H1 (cell line): ENCODE data around the gene SLC46A3. TPM values are rescaled to one million over a fixed set of nuclear protein-coding genes. Genes with fewer than 3 reads are reported as not detected.

Experiments
- CTCF ChIA-PET: fragments of 300-600 bp; sonication (Branson Sonifier 250); formaldehyde crosslinking; loops from one replicate; lab custom pipeline; 2021; ENCODE audit not compliant: partially characterized antibody; lab: Charles Lee
- POLR2A ChIA-PET: fragments of 300-600 bp; sonication (Branson Sonifier 250); formaldehyde crosslinking; loops from one replicate; lab custom pipeline; 2021; ENCODE audit warnings: inconsistent platforms; ENCODE audit not compliant: partially characterized antibody; lab: Charles Lee
- DNase-seq, 2 experiments: peaks; one replicate each; pipeline versions ENCODE4 v3.0.0 to v3.0.0-alpha.2; 2010 to 2022; ENCODE audit warnings: low spot score in 2 of 2, low read depth in 1 of 2, mixed read lengths in 1 of 2
- FAIRE-seq: peaks from 2 replicates; lab custom pipeline; 2011; peaks lifted over from hg19 to GRCh38; lab: Jason Lieb, UNC
- H2AFZ ChIP-seq: 2 replicates; pipeline ENCODE4 v1.8.1; 2012; ENCODE audit warnings: low read length, inconsistent platforms
- H2AK5ac ChIP-seq: 2 replicates; pipeline ENCODE4 v1.6.1; 2013; ENCODE audit warnings: low read depth, low read length
- H2BK120ac ChIP-seq: replicated peaks from 2 replicates; pipeline ENCODE3; 2013; ENCODE audit warnings: low read depth, low read length, inconsistent platforms
- H2BK12ac ChIP-seq: 2 replicates; pipeline ENCODE4 v1.6.1; 2013; ENCODE audit warnings: low read depth, low read length
- H2BK15ac ChIP-seq: 2 replicates; pipeline ENCODE4 v1.6.1; 2013; ENCODE audit warnings: low read length
- H2BK20ac ChIP-seq: 2 replicates; pipeline ENCODE4 v1.6.1; 2013; ENCODE audit warnings: low read length
- H2BK5ac ChIP-seq: 2 replicates; pipeline ENCODE4 v1.6.1; 2013; ENCODE audit warnings: low read depth, low read length
- H3K14ac ChIP-seq: 2 replicates; pipeline ENCODE4 v1.6.1; 2013; ENCODE audit warnings: inconsistent platforms; ENCODE audit not compliant: insufficient read length
- H3K18ac ChIP-seq: 2 replicates; pipeline ENCODE4 v1.6.1; 2013; ENCODE audit warnings: low read length; ENCODE audit errors: extremely low read depth
- H3K23ac ChIP-seq: 2 replicates; pipeline ENCODE4 v1.6.1; 2013; ENCODE audit warnings: inconsistent platforms; ENCODE audit not compliant: insufficient read length
- H3K23me2 ChIP-seq: 2 replicates; pipeline ENCODE4 v1.6.1; 2013; ENCODE audit warnings: low read depth, low read length
- H3K27ac ChIP-seq: 2 replicates; pipeline ENCODE4 v1.6.1; 2011; ENCODE audit warnings: low read depth, low read length, inconsistent platforms
- H3K27me3 ChIP-seq, 4 experiments: replicated peaks in 1 of 4; 1 replicate in 1 of 4; 2 replicates in 3 of 4; pipeline versions ENCODE4 v1.6.1 to v1.8.1; 2011 to 2013; ENCODE audit warnings: low read length in 3 of 4, mild to moderate bottlenecking in 3 of 4, inconsistent platforms in 2 of 4, mixed read lengths in 2 of 4, moderate library complexity in 1 of 4; ENCODE audit not compliant: control insufficient read depth in 3 of 4, insufficient read depth in 3 of 4; ENCODE audit errors: extremely low read depth in 1 of 4
- H3K36me3 ChIP-seq, 4 experiments: 2 replicates each; pipeline versions ENCODE4 v1.6.1 to v1.8.1; 2011 to 2013; ENCODE audit warnings: mild to moderate bottlenecking in 4 of 4, low read length in 3 of 4, moderate library complexity in 2 of 4, control low read depth in 1 of 4, inconsistent platforms in 1 of 4; ENCODE audit not compliant: insufficient read depth in 4 of 4, control insufficient read depth in 2 of 4
- H3K4ac ChIP-seq: replicated peaks from 2 replicates; pipeline ENCODE3; 2013; ENCODE audit warnings: low read length, low read depth, mixed read lengths, inconsistent platforms; ENCODE audit not compliant: insufficient read length
- H3K4me1 ChIP-seq, 4 experiments: replicated peaks in 1 of 4; 1 replicate in 1 of 4; 2 replicates in 3 of 4; pipeline versions ENCODE4 v1.6.1 to v1.8.1; 2011 to 2013; ENCODE audit warnings: low read length in 3 of 4, inconsistent platforms in 2 of 4, mixed read lengths in 1 of 4; ENCODE audit not compliant: insufficient read depth in 4 of 4, control insufficient read depth in 3 of 4
- H3K4me2 ChIP-seq, 2 experiments: 2 replicates each; pipeline versions ENCODE4 v1.6.1 to v1.8.1; 2011 to 2013; ENCODE audit warnings: low read depth in 2 of 2, low read length in 2 of 2, control low read depth in 1 of 2, inconsistent platforms in 1 of 2, mild to moderate bottlenecking in 1 of 2; ENCODE audit not compliant: insufficient read depth in 1 of 2
- H3K4me3 ChIP-seq, 4 experiments: fragments of 200-600, 300-600 bp in 1 of 4; sonication (generic), shearing (Covaris generic), sonication (Bioruptor Twin) in 1 of 4; 2 replicates each; pipeline versions ENCODE4 v1.5.1 to v1.8.1; 2011 to 2016; ENCODE audit warnings: low read length in 4 of 4, low read depth in 3 of 4, control low read depth in 2 of 4, inconsistent platforms in 2 of 4, mild to moderate bottlenecking in 2 of 4, mixed read lengths in 1 of 4, moderate library complexity in 1 of 4; ENCODE audit not compliant: insufficient read depth in 2 of 4; ENCODE audit errors: extremely low read depth in 1 of 4
- H3K56ac ChIP-seq: replicated peaks from 2 replicates; pipeline ENCODE3; 2013; ENCODE audit warnings: low read depth, mild to moderate bottlenecking, mixed read lengths, low read length, inconsistent platforms; ENCODE audit not compliant: insufficient read length
- H3K79me1 ChIP-seq: 2 replicates; pipeline ENCODE4 v1.6.1; 2013; ENCODE audit warnings: low read depth, low read length, control low read depth
- H3K79me2 ChIP-seq, 2 experiments: 2 replicates each; pipeline versions ENCODE4 v1.6.1 to v1.8.1; 2012 to 2013; ENCODE audit warnings: low read length in 2 of 2, mild to moderate bottlenecking in 2 of 2, inconsistent platforms in 1 of 2; ENCODE audit not compliant: insufficient read depth in 2 of 2, control insufficient read depth in 1 of 2
- H3K9ac ChIP-seq, 4 experiments: replicated peaks in 1 of 4; 1 replicate in 1 of 4; 2 replicates in 3 of 4; pipeline versions ENCODE4 v1.6.1 to v1.8.1; 2011 to 2013; ENCODE audit warnings: low read depth in 3 of 4, low read length in 3 of 4, control low read depth in 2 of 4, mild to moderate bottlenecking in 2 of 4, moderate library complexity in 2 of 4, inconsistent platforms in 1 of 4; ENCODE audit errors: extremely low read depth in 1 of 4
- H3K9me3 ChIP-seq, 2 experiments: 2 replicates each; pipeline versions ENCODE4 v1.6.1 to v1.8.1; 2012 to 2013; ENCODE audit warnings: mild to moderate bottlenecking in 2 of 2, moderate library complexity in 2 of 2, control low read depth in 1 of 2, inconsistent platforms in 1 of 2, low read depth in 1 of 2, low read length in 1 of 2, mixed read lengths in 1 of 2; ENCODE audit not compliant: insufficient read depth in 2 of 2
- H4K20me1 ChIP-seq, 2 experiments: replicated peaks in 1 of 2; 2 replicates each; pipeline versions ENCODE3 to v1.8.1; 2011 to 2013; ENCODE audit warnings: inconsistent platforms in 2 of 2, low read length in 2 of 2, mild to moderate bottlenecking in 1 of 2; ENCODE audit not compliant: insufficient read depth in 2 of 2, control insufficient read depth in 1 of 2
- H4K5ac ChIP-seq: 2 replicates; pipeline ENCODE4 v1.6.1; 2013; ENCODE audit warnings: low read length, low read depth, mixed read lengths, inconsistent platforms; ENCODE audit not compliant: insufficient read length
- H4K8ac ChIP-seq: 2 replicates; pipeline ENCODE4 v1.8.0; 2013; ENCODE audit warnings: mild to moderate bottlenecking, moderate library complexity, low read length, inconsistent platforms; ENCODE audit not compliant: insufficient read depth; ENCODE audit errors: extremely low read depth
- H4K91ac ChIP-seq: replicated peaks from 2 replicates; pipeline ENCODE3; 2013; ENCODE audit warnings: low read length, mixed read lengths, inconsistent platforms; ENCODE audit not compliant: insufficient read length
- BCL11A ChIP-seq, 2 experiments: IDR thresholded peaks; one replicate each; pipeline ENCODE4 v1.6.1; 2011; ENCODE audit warnings: low read depth in 2 of 2, low read length in 2 of 2, mild to moderate bottlenecking in 2 of 2
- CHD1 ChIP-seq: IDR thresholded peaks from 2 replicates; pipeline ENCODE4 v1.6.1; 2012; ENCODE audit warnings: low read depth, low read length, improper control_type of control experiment
- EZH2 ChIP-seq: fragments of 200-600 bp; sonication (generic); IDR thresholded peaks from 2 replicates; pipeline ENCODE4 v1.7.1; 2012; ENCODE audit warnings: low read depth, mild to moderate bottlenecking, moderate library complexity, low read length, inconsistent platforms; ENCODE audit not compliant: severe bottlenecking
- MAFK ChIP-seq: IDR thresholded peaks from 2 replicates; pipeline ENCODE4 v1.6.1; 2012; ENCODE audit warnings: low read depth, mild to moderate bottlenecking, improper control_type of control experiment, low read length
- NANOG ChIP-seq: IDR thresholded peaks from 2 replicates; pipeline ENCODE4 v1.6.1; 2011; ENCODE audit warnings: low read length, low read depth, mild to moderate bottlenecking, inconsistent platforms; ENCODE audit not compliant: insufficient read depth, poor library complexity, severe bottlenecking
- RFX5 ChIP-seq: IDR thresholded peaks from 2 replicates; pipeline ENCODE4 v1.6.1; 2011; ENCODE audit warnings: low read depth, low read length, improper control_type of control experiment, borderline replicate concordance
- SP2 ChIP-seq: IDR thresholded peaks from 2 replicates; pipeline ENCODE4 v1.6.1; 2012; ENCODE audit warnings: mild to moderate bottlenecking, low read length, inconsistent platforms
- polyA plus RNA-seq, 7 experiments: library from polyadenylated mRNA; depleted of rRNA in 3 of 7; stranded (reverse) in 5 of 7; unstranded in 2 of 7; fragments of >200 nt in 5 of 7; fragments of 200-250 nt in 2 of 7; gene quantifications; 1 replicate in 5 of 7; 2 replicates in 1 of 7; 4 replicates in 1 of 7; pipeline versions ENCODE4 v1.2.1 to v1.2.3, GENCODE V29; 2011 to 2013; ENCODE audit warnings: missing spikeins in 2 of 7, mixed read lengths in 2 of 7
- total RNA-seq: library from RNA; stranded (reverse); fragmentation: NEBNext Ultra II Directional; extraction: Animal tissue kit (Norgen Biotek cat#: 25700); gene quantifications from 2 replicates; pipeline ENCODE4 v1.2.1, GENCODE V29; 2021
- TF ChIP-seq, protein P1 (sequence below): IDR thresholded peaks from 2 replicates; pipeline ENCODE4 v1.6.1; 2012; ENCODE audit warnings: inconsistent platforms

The SLC46A3 gene
- total and polyA plus RNA-seq, 2 of the 8 experiments (the other 6 are each of a cell fraction or from before 2014, with no cell fraction given) = 0.39 to 0.67 TPM

DNA sequence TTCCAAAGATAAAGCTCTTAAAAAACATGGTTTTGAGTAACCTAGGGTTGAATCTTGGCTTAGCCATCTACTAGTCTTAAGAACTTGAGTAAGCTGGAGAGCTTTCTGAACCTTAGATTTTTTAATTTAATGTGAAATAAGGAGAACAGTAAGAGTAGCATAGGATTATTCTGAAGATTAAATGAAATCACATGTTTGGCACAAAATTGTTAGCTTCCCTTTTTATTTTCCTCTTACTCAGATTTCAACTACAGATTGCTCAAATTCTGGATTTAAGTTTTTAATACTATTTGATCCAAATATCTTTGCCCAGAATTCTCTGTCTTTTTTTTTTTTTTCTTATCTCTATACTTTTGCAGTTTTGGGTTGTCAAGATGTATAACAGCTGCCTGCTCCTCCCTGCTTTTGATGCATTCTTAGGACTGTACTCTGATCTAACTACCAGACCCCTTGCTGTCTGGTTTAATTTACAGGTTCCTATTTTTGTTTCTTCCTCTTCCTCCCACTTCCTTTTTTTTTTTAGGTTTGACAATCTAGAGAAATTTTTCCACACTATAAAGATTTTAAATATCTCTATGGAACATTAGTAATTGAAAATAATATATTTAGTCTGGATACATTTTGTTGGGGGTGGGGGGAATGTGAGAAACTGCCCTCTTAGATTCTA is 47.5 kb downstream of the SLC46A3 start:
- no peaks in the 10 kb centered on the region for H3K79me1 ChIP-seq
- H4K20me1 ChIP-seq = peaks cover 2% of the 10 kb centered on the region in 2 experiments
- no peak overlapping the region for H4K8ac ChIP-seq
- H2BK15ac ChIP-seq = no peak overlapping the region
- H4K91ac ChIP-seq = no peak overlapping the region
- no peak for DNase-seq
- H3K23ac ChIP-seq = no peak overlapping the region
- no peak overlapping the region for H2BK12ac ChIP-seq
- ChIA-PET CTCF (interaction anchor here (0.7 to 2.0 kb wide), 5 partner anchors 9 to 123 kb away, joined by 3 to 11 read pairs (median 3); no protein-coding TSS in a partner anchor), POLR2A (interaction anchor here (1.2 to 1.9 kb wide), 2 partner anchors 10 to 17 kb away, joined by 4 to 8 read pairs; no protein-coding TSS in a partner anchor)
- no peaks in the 10 kb centered on the region for H3K79me2 ChIP-seq
- no peak overlapping the region for H3K4me3 ChIP-seq
- H2BK5ac ChIP-seq = no peak overlapping the region
- H3K56ac ChIP-seq = no peak overlapping the region
- H3K27ac ChIP-seq = no peak overlapping the region
- H3K9me3 ChIP-seq = no peaks in the 10 kb centered on the region
- H3K23me2 ChIP-seq = no peaks in the 10 kb centered on the region
- no peak for FAIRE-seq
- no peak overlapping the region for H3K9ac ChIP-seq
- H3K4ac ChIP-seq = no peak overlapping the region
- H3K4me1 ChIP-seq = no peaks in the 10 kb centered on the region
- no peaks in the 10 kb centered on the region for H3K27me3 ChIP-seq
- no peak overlapping the region for H4K5ac ChIP-seq
- H3K36me3 ChIP-seq = peaks cover 28 to 77% (median 64%) of the 10 kb centered on the region in 4 experiments
- no peak overlapping the region for H2BK120ac ChIP-seq
- TF ChIP-seq NANOG (no peak), CHD1 (no peak), EZH2 (no peak), BCL11A (IDR thresholded peaks at IDR 0.05; ENCODE audit: low read depth in 2 of 2, low read length in 2 of 2) (no peak), SP2 (no peak), RFX5 (no peak), MAFK (no peak)
- TF ChIP-seq, protein P1, sequence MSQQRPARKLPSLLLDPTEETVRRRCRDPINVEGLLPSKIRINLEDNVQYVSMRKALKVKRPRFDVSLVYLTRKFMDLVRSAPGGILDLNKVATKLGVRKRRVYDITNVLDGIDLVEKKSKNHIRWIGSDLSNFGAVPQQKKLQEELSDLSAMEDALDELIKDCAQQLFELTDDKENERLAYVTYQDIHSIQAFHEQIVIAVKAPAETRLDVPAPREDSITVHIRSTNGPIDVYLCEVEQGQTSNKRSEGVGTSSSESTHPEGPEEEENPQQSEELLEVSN = no peak
- no peak overlapping the region for H2BK20ac ChIP-seq
- no peak overlapping the region for H3K14ac ChIP-seq
- no peak overlapping the region for H2AFZ ChIP-seq
- H3K4me2 ChIP-seq = no peak overlapping the region
- no peak overlapping the region for H3K18ac ChIP-seq
- no peak overlapping the region for H2AK5ac ChIP-seq
